ENCODE results near the gene STK25.

GRCh38 chr2:241542278-241542605, 33.9 kb upstream of the STK25 start:
- TF ChIP-seq, protein P1, sequence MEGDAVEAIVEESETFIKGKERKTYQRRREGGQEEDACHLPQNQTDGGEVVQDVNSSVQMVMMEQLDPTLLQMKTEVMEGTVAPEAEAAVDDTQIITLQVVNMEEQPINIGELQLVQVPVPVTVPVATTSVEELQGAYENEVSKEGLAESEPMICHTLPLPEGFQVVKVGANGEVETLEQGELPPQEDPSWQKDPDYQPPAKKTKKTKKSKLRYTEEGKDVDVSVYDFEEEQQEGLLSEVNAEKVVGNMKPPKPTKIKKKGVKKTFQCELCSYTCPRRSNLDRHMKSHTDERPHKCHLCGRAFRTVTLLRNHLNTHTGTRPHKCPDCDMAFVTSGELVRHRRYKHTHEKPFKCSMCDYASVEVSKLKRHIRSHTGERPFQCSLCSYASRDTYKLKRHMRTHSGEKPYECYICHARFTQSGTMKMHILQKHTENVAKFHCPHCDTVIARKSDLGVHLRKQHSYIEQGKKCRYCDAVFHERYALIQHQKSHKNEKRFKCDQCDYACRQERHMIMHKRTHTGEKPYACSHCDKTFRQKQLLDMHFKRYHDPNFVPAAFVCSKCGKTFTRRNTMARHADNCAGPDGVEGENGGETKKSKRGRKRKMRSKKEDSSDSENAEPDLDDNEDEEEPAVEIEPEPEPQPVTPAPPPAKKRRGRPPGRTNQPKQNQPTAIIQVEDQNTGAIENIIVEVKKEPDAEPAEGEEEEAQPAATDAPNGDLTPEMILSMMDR (IDR thresholded peaks at IDR 0.05; ENCODE audit: poor library complexity, severe bottlenecking), result no peak
- TF ChIP-seq EP300 (conservative IDR thresholded peaks at IDR 0.05; ENCODE audit: poor library complexity, severe bottlenecking) (no peak), POLR2AphosphoS5 (IDR thresholded peaks at IDR 0.05) (no peak), EZH2 (IDR thresholded peaks at IDR 0.05; ENCODE audit: borderline replicate concordance, insufficient read depth, low read length, poor library complexity, severe bottlenecking) (no peak), TAF1 (IDR thresholded peaks at IDR 0.05; ENCODE audit: low read depth) (no peak), REST (IDR thresholded peaks at IDR 0.05; ENCODE audit: borderline replicate concordance) (no peak), RAD21 (conservative IDR thresholded peaks at IDR 0.05) (no peak), MXI1 (conservative IDR thresholded peaks at IDR 0.05; ENCODE audit: poor library complexity, severe bottlenecking) (no peak), SMC3 (conservative IDR thresholded peaks at IDR 0.05; ENCODE audit: poor library complexity) (no peak)
